ENCODE results near the gene MYLK4. TPM values are rescaled to one million over a fixed set of nuclear protein-coding genes. Genes with fewer than 3 reads are reported as not detected.

MYLK4 gene
- total RNA-seq, 1 donor from 2014 or later = 0.97 TPM

DNA sequence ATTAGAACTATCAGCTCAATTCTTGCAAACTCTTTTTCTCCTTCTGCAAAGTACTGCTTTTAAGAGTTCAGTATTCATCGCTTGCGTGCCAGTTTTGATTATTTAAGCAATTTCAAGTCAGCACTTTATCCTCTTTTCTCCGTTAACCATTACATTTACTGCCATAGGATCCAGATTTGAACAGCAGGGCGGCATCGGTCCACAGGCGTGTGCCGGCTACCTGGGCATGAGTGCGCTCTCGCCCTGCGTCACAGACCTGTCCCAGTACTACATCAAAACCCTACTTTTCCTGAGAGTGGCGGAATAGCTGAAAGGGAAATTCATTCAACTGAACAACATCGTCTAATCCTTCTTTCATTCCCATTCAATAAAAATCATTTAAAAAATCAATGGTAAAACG, 53.4 kb downstream of the MYLK4 start:
- H3K9me3 Mint-ChIP-seq (ENCODE audit: unreplicated experiment) = no peaks in the 10 kb centered on the region
- no peak overlapping the region for H3K27ac Mint-ChIP-seq (ENCODE audit: unreplicated experiment)
- peaks cover 4% of the 10 kb centered on the region for H3K4me1 Mint-ChIP-seq (ENCODE audit: unreplicated experiment)
- no peak for DNase-seq (ENCODE audit: low spot score)
- H3K4me3 Mint-ChIP-seq (ENCODE audit: unreplicated experiment) = no peak overlapping the region
- H3K36me3 Mint-ChIP-seq (ENCODE audit: low read depth, unreplicated experiment) = no peaks in the 10 kb centered on the region
- no peak for TF ChIP-seq CTCF (IDR thresholded peaks at IDR 0.05; ENCODE audit: unreplicated experiment)
- peaks cover 1% of the 10 kb centered on the region for H3K27me3 Mint-ChIP-seq (ENCODE audit: unreplicated experiment)

- no peak for TF ChIP-seq CTCF (IDR thresholded peaks at IDR 0.05; ENCODE audit: unreplicated experiment)
- DNase-seq (ENCODE audit: low spot score) = no peak
- H3K4me3 Mint-ChIP-seq (ENCODE audit: unreplicated experiment) = no peak overlapping the region
- H3K4me1 Mint-ChIP-seq (ENCODE audit: unreplicated experiment) = peaks cover 3% of the 10 kb centered on the region
- no peaks in the 10 kb centered on the region for H3K9me3 Mint-ChIP-seq (ENCODE audit: unreplicated experiment)
- no peak overlapping the region for H3K27ac Mint-ChIP-seq (ENCODE audit: unreplicated experiment)
- H3K27me3 Mint-ChIP-seq (ENCODE audit: unreplicated experiment) = no peaks in the 10 kb centered on the region
- H3K36me3 Mint-ChIP-seq (ENCODE audit: low read depth, unreplicated experiment) = no peaks in the 10 kb centered on the region
Observed at GRCh38 chr6:2695454-2696095, 55.1 kb downstream of the MYLK4 start.

- DNase-seq (ENCODE audit: low spot score) = no peak
- TF ChIP-seq CTCF (IDR thresholded peaks at IDR 0.05; ENCODE audit: unreplicated experiment) = no peak
- H3K4me1 Mint-ChIP-seq (ENCODE audit: unreplicated experiment) = no peaks in the 10 kb centered on the region
- no peaks in the 10 kb centered on the region for H3K9me3 Mint-ChIP-seq (ENCODE audit: unreplicated experiment)
- H3K4me3 Mint-ChIP-seq (ENCODE audit: unreplicated experiment) = no peak overlapping the region
- no peak overlapping the region for H3K27ac Mint-ChIP-seq (ENCODE audit: unreplicated experiment)
- H3K27me3 Mint-ChIP-seq (ENCODE audit: unreplicated experiment) = no peaks in the 10 kb centered on the region
- no peaks in the 10 kb centered on the region for H3K36me3 Mint-ChIP-seq (ENCODE audit: low read depth, unreplicated experiment)
Observed at GRCh38 chr6:2693231-2693630, 57.5 kb downstream of the MYLK4 start.

- H3K36me3 Mint-ChIP-seq (ENCODE audit: low read depth, unreplicated experiment) = no peaks in the 10 kb centered on the region
- H3K9me3 Mint-ChIP-seq (ENCODE audit: unreplicated experiment) = no peaks in the 10 kb centered on the region
- DNase-seq (ENCODE audit: low spot score) = no peak
- H3K4me1 Mint-ChIP-seq (ENCODE audit: unreplicated experiment) = no peaks in the 10 kb centered on the region
- H3K27me3 Mint-ChIP-seq (ENCODE audit: unreplicated experiment) = no peaks in the 10 kb centered on the region
- TF ChIP-seq CTCF (IDR thresholded peaks at IDR 0.05; ENCODE audit: unreplicated experiment) = no peak
- no peak overlapping the region for H3K27ac Mint-ChIP-seq (ENCODE audit: unreplicated experiment)
- H3K4me3 Mint-ChIP-seq (ENCODE audit: unreplicated experiment) = no peak overlapping the region
Observed at GRCh38 chr6:2688401-2689064, 62.2 kb downstream of the MYLK4 start.

GRCh38 chr6:2687456-2687855, 63.3 kb downstream of the MYLK4 start:
- H3K4me1 Mint-ChIP-seq (ENCODE audit: unreplicated experiment) = no peaks in the 10 kb centered on the region
- no peaks in the 10 kb centered on the region for H3K27me3 Mint-ChIP-seq (ENCODE audit: unreplicated experiment)
- no peaks in the 10 kb centered on the region for H3K36me3 Mint-ChIP-seq (ENCODE audit: low read depth, unreplicated experiment)
- no peak overlapping the region for H3K4me3 Mint-ChIP-seq (ENCODE audit: unreplicated experiment)
- H3K27ac Mint-ChIP-seq (ENCODE audit: unreplicated experiment) = no peak overlapping the region
- no peak for TF ChIP-seq CTCF (IDR thresholded peaks at IDR 0.05; ENCODE audit: unreplicated experiment)
- no peaks in the 10 kb centered on the region for H3K9me3 Mint-ChIP-seq (ENCODE audit: unreplicated experiment)
- DNase-seq (ENCODE audit: low spot score) = no peak
